ENCODE results near the gene ETV7.

The ETV7 gene

DNA sequence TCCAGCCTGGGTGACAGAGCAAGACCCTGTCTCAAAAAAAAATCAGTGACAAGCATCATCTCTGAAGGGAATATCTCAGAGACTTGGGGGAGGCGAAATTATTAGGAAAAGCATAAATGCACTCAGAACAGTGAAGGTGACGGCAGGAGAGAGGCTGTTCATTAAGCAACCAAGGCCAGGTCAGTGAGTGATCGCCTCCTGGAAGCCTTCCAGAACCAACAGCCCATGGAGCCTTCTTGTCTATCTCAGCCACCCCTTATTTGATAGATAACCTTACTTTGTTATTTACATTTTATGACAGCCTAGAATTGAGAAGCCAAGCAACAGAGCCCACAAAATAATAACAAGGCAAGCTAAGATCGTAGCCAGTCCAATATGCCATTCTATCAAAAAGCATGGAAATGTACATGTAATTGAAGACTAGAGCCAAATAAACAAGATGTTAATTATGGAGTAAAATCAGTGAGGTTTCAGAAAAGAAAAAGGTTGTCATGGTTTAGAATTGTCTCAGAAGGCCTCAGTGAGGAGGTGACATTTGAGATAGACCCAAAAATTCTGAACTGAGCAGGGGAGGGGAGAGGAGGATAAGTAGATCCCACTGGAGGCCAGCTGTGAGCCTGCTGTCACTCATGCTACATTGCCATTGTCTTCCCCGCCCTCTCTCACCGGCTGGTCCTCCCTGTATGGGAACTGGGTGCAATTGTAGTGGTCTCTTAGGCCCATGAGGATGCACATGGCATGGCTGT lies 68.6 kb downstream of the ETV7 start:
- peak; percentile 60 for DNase-seq

DNA sequence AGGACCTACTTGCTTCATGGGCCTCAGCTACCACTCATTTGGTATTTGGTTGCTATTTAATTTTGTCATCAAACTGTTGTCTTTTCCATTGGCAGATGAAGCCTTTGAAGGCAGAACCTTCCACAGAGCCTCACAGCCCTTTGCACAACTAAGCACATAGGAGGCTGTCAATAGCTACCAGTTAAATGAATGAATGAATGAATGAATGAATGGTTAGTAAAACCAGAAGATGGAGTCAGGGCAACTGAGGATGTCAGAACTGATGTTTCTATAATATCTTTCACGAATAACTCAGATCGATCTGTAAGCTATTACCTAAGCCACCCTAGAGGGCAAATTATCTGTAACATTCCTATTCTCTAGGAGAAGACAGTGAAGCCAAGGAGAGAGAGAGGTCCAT lies 69.8 kb downstream of the ETV7 start:
- DNase-seq, result no peak
